Stimulated activated memory B cell treated with anti-CD40 and anti-IgM and Interleukin-4, amounts not matched to agents 10 μg/mL and 1 μg/mL and 100 μg/mL, for 72 hours (primary cell): ENCODE data around the gene ADAMTS10.
A peak's percentile ranks its signal among the peaks of the same experiment; 100 is the strongest.

Experiments
- ATAC-seq: fragments of 150-1000 bp; cut with Tn5 transposase; 2 replicates; pipeline ENCODE4 v1.10.0; 2021
- H3K27ac Mint-ChIP-seq: one replicate; pipeline ENCODE4 v1.8.0; 2022; ENCODE audit warnings: mild to moderate bottlenecking, mixed read lengths
- H3K27me3 Mint-ChIP-seq: one replicate; pipeline ENCODE4 v1.8.0; 2022; ENCODE audit warnings: mixed read lengths
- H3K36me3 Mint-ChIP-seq: one replicate; pipeline ENCODE4 v1.8.0; 2022; ENCODE audit warnings: mixed read lengths
- H3K4me1 Mint-ChIP-seq: one replicate; pipeline ENCODE4 v1.8.0; 2022; ENCODE audit warnings: mixed read lengths
- H3K4me3 Mint-ChIP-seq: one replicate; pipeline ENCODE4 v1.8.0; 2022; ENCODE audit warnings: mild to moderate bottlenecking, moderate library complexity, mixed read lengths
- H3K9me3 Mint-ChIP-seq: one replicate; pipeline ENCODE4 v1.8.0; 2022; ENCODE audit warnings: mixed read lengths

Gene ADAMTS10

GRCh38 chr19:8610041-8610935 is at the start of gene ADAMTS10:
TSS of gene ADAMTS10 (minus strand) at chr19:8610715. CDS start at chr19:8605710, 5,005 bp downstream.
- Mint-ChIP-seq H3K4me1 (peaks cover 17% of the 10 kb centered on the region), H3K27me3 (peaks cover 54% of the 10 kb centered on the region), H3K36me3 (no peaks in the 10 kb centered on the region), H3K27ac (no peak within 1 kb of the TSS), H3K9me3 (no peaks in the 10 kb centered on the region), H3K4me3 (peak within 1 kb of the TSS; percentile 48)
- ATAC-seq: no peak

DNA sequence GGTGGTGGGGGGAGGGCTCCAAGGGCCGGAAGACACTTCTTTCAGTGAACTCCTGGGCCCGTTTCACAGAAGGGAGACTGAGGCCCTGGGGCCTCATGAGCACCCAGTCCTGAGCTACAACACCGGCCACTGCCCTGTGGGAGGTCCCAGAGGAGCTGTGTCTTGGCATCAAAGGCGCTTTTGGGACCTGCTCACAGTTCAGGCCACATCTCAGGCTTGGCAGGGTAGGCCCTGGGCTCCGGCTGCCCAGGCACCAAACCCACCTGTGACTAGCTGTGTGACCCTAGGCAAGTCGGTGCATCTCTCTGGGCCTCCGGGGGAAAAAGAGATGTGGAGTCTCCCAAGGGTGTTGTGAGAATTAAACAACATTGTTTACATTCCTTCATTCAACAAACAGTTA is 49.4 kb upstream of the ADAMTS10 start:
- Mint-ChIP-seq H3K4me1 (peaks cover 28% of the 10 kb centered on the region), H3K27me3 (peaks cover 47% of the 10 kb centered on the region), H3K36me3 (no peaks in the 10 kb centered on the region), H3K4me3 (no peak overlapping the region), H3K9me3 (peaks cover 6% of the 10 kb centered on the region), H3K27ac (no peak overlapping the region)
- ATAC-seq: peak; percentile 18

- Mint-ChIP-seq H3K4me1 (peaks cover 22% of the 10 kb centered on the region), H3K36me3 (no peaks in the 10 kb centered on the region), H3K27ac (no peak overlapping the region), H3K9me3 (peaks cover 6% of the 10 kb centered on the region), H3K27me3 (peaks cover 45% of the 10 kb centered on the region), H3K4me3 (no peak overlapping the region)
- no peak for ATAC-seq
Measured at GRCh38 chr19:8657869-8658268, 47.4 kb upstream of the ADAMTS10 start.

- Mint-ChIP-seq H3K9me3 (no peaks in the 10 kb centered on the region), H3K4me1 (peaks cover 22% of the 10 kb centered on the region), H3K27me3 (peaks cover 52% of the 10 kb centered on the region), H3K36me3 (no peaks in the 10 kb centered on the region), H3K4me3 (no peak overlapping the region), H3K27ac (no peak overlapping the region)
- peak; percentile 44 for ATAC-seq
Measured at GRCh38 chr19:8655340-8655709, 44.8 kb upstream of the ADAMTS10 start.

- H3K4me3 Mint-ChIP-seq: peak overlapping the region; percentile 29
- H3K27me3 Mint-ChIP-seq: peaks cover 52% of the 10 kb centered on the region
- peaks cover 22% of the 10 kb centered on the region for H3K4me1 Mint-ChIP-seq
- H3K9me3 Mint-ChIP-seq: no peaks in the 10 kb centered on the region
- H3K36me3 Mint-ChIP-seq: no peaks in the 10 kb centered on the region
- no peak overlapping the region for H3K27ac Mint-ChIP-seq
- peak; percentile 46 for ATAC-seq
Measured at GRCh38 chr19:8654591-8655339, 44.2 kb upstream of the ADAMTS10 start.

DNA sequence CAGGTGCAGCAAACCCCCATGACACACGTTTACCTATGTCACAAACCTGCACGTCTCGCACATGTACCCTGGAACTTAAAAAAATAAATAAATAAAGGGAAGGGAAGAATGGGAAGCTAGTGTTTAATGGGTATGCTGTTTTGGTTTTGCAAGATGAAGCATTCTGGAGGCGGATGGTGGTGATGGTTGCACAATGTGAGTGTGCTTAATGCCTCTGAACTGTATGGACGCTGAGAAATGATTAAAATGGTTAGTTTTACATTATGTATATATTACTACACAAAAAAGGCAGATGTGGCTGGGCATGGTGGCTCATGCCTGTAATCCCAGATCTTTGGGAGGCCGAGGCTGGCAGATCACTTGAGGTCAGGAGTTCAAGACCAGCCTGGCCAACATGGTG is 37.7 kb upstream of the ADAMTS10 start:
- H3K36me3 Mint-ChIP-seq: no peaks in the 10 kb centered on the region
- peaks cover 43% of the 10 kb centered on the region for H3K27me3 Mint-ChIP-seq
- H3K27ac Mint-ChIP-seq: no peak overlapping the region
- no peak overlapping the region for H3K4me3 Mint-ChIP-seq
- no peaks in the 10 kb centered on the region for H3K9me3 Mint-ChIP-seq
- ATAC-seq: no peak
- no peaks in the 10 kb centered on the region for H3K4me1 Mint-ChIP-seq

GRCh38 chr19:8643860-8644653 is 33.5 kb upstream of the ADAMTS10 start:
- Mint-ChIP-seq H3K4me1 (no peaks in the 10 kb centered on the region), H3K27me3 (peaks cover 39% of the 10 kb centered on the region), H3K9me3 (no peaks in the 10 kb centered on the region), H3K27ac (no peak overlapping the region), H3K36me3 (no peaks in the 10 kb centered on the region), H3K4me3 (no peak overlapping the region)
- no peak for ATAC-seq

- no peak for ATAC-seq
- Mint-ChIP-seq H3K27me3 (peaks cover 50% of the 10 kb centered on the region), H3K27ac (no peak overlapping the region)
Measured at GRCh38 chr19:8642561-8642960, 32.0 kb upstream of the ADAMTS10 start.

DNA sequence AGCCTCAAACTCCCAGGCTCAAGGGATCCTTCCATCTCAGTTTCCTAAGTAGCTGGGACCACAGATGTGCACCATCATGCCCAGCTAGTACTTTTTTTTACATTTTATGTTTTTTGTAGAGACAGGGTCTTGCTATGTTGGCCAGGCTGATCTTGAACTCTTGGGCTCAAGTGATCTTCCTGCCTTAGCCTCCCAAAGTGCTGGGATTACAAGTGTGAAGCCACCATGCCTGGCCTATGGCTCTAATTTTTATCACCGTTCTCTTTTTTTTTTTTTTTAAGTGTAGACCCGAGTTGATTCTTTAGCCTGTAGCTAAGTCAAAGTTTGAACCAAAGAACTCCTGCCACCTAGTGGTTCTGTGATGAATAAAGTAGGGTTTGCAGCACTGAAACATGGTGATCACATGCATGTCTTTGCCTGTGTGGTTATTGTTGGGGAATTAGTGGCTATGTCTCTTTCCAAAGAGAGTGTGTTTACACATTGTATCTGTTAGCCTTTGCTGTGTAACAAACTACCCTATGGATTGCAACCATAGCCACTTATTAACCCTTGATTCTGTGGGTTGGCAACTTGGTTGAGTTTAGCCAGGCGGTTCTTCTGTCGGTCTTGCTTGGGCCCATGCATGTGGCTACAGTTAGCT is 31.5 kb upstream of the ADAMTS10 start:
- Mint-ChIP-seq H3K9me3 (no peaks in the 10 kb centered on the region), H3K4me3 (no peak overlapping the region), H3K27ac (no peak overlapping the region), H3K36me3 (no peaks in the 10 kb centered on the region), H3K4me1 (no peaks in the 10 kb centered on the region), H3K27me3 (peaks cover 52% of the 10 kb centered on the region)
- no peak for ATAC-seq

More at GRCh38 chr19:8642561-8642960, 32.0 kb upstream of the ADAMTS10 start:
- Mint-ChIP-seq H3K36me3 (no peaks in the 10 kb centered on the region), H3K9me3 (no peaks in the 10 kb centered on the region), H3K4me1 (no peaks in the 10 kb centered on the region), H3K4me3 (no peak overlapping the region)

DNA sequence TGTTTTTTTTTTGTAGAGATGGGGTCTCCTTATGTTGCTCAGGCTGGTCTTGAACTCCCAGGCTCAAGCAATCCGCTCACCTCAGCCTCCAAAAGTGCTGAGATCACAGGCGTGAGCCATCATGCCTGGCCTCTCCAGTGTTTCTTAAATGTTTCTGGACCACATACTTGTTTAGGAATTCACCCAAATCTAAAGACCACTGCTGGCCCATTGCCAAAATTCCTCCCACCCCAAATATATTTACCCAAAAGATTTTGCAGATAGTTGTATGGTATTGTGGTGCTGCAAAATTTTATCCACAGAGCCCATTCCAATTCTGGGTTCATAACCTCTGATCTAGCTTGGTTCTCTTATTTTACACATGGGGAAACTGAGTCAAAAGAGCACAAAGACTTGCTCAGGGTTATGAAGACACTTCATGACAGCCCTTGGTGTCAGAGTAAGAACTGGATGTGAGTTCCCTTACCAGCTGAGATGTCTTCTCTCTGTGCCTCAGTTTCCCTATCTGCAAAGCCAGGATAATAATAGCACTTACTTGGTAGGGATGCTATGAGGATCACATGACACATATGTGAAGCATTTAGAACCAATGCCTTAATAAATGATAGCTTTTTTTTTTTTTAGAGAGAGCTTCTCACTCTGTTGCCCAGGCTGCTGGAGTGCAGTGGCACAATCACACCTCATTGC is 30.8 kb upstream of the ADAMTS10 start:
- Mint-ChIP-seq H3K27ac (no peak overlapping the region), H3K27me3 (peaks cover 52% of the 10 kb centered on the region), H3K4me1 (no peaks in the 10 kb centered on the region), H3K9me3 (no peaks in the 10 kb centered on the region), H3K4me3 (no peak overlapping the region), H3K36me3 (no peaks in the 10 kb centered on the region)
- ATAC-seq: no peak

GRCh38 chr19:8640402-8641004 is 30.0 kb upstream of the ADAMTS10 start:
- ATAC-seq: no peak
- H3K27me3 Mint-ChIP-seq: peaks cover 44% of the 10 kb centered on the region
- no peaks in the 10 kb centered on the region for H3K4me1 Mint-ChIP-seq
- no peaks in the 10 kb centered on the region for H3K36me3 Mint-ChIP-seq
- no peak overlapping the region for H3K27ac Mint-ChIP-seq
- no peaks in the 10 kb centered on the region for H3K9me3 Mint-ChIP-seq
- no peak overlapping the region for H3K4me3 Mint-ChIP-seq

DNA sequence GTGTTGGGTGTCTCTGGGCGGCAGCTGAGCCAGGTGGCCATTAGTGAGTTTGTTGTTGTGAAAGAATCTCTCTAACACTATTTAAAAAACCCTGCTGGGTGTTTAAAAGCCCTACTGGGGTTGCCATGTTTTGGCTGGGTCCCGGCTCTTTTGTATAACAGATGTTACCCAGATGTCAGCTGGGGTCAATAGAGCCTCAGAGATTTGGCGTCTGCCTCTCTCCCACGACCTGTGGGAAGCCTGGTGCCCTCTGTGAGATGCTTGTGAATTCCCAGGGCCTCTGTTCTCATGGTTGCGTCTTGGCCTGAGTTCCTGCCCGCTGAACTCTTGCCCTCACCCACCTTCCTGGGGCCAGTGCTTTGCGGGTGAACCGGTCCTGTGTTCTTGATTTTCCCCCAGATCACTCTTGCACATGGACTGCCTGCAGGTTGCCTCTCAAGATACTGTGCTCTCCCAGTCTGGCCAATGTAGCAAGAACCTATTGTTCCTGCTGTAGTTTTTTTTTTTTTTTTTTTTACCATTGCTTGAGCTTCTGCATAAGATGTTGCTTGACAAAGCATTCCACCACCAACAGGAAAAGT is 29.4 kb upstream of the ADAMTS10 start:
- Mint-ChIP-seq H3K36me3 (no peaks in the 10 kb centered on the region), H3K27ac (no peak overlapping the region), H3K9me3 (no peaks in the 10 kb centered on the region), H3K4me1 (no peaks in the 10 kb centered on the region), H3K4me3 (no peak overlapping the region), H3K27me3 (peaks cover 38% of the 10 kb centered on the region)
- ATAC-seq: no peak

- no peaks in the 10 kb centered on the region for H3K4me1 Mint-ChIP-seq
- H3K9me3 Mint-ChIP-seq: no peaks in the 10 kb centered on the region
- no peaks in the 10 kb centered on the region for H3K36me3 Mint-ChIP-seq
- H3K4me3 Mint-ChIP-seq: no peak overlapping the region
- peaks cover 38% of the 10 kb centered on the region for H3K27me3 Mint-ChIP-seq
- ATAC-seq: no peak
- H3K27ac Mint-ChIP-seq: no peak overlapping the region
Measured at GRCh38 chr19:8638078-8638619, 27.6 kb upstream of the ADAMTS10 start.
